SIG-M5 treated with dmso at 0.1 percent for 504 hours (cell line): ENCODE measurements around the gene ABCB8.

Experiments used
- DNase-seq: peaks from one replicate; lab custom pipeline; 2025; ENCODE audit not compliant: unreplicated experiment; lab: John Stamatoyannopoulos, UW

The ABCB8 gene

GRCh38 chr7:151028131-151028947, at the start of gene ABCB8:
Gene ABCB8 (plus strand): TSS chr7:151028450. CDS start chr7:151028516, 66 bp downstream.
- peak; percentile 96 for DNase-seq

GRCh38 chr7:150979713-150980390, 48.4 kb upstream of the ABCB8 start:
- DNase-seq = no peak

GRCh38 chr7:150980663-150981062, 47.6 kb upstream of the ABCB8 start:
- DNase-seq = no peak

GRCh38 chr7:150981644-150982043, 46.6 kb upstream of the ABCB8 start:
- DNase-seq = no peak

- DNase-seq = no peak
Measured at GRCh38 chr7:150982351-150982750, 45.9 kb upstream of the ABCB8 start.

- DNase-seq = no peak
Measured at GRCh38 chr7:150983893-150984368, 44.3 kb upstream of the ABCB8 start.

- DNase-seq = peak; percentile 51
Measured at GRCh38 chr7:150986099-150986512, 42.1 kb upstream of the ABCB8 start.

GRCh38 chr7:150986556-150986955, 41.7 kb upstream of the ABCB8 start:
- no peak for DNase-seq

- peak; percentile 52 for DNase-seq
Measured at GRCh38 chr7:150988230-150989226, 39.7 kb upstream of the ABCB8 start.

GRCh38 chr7:150989456-150989855, 38.8 kb upstream of the ABCB8 start:
- DNase-seq = no peak

GRCh38 chr7:150990416-150991186, 37.6 kb upstream of the ABCB8 start, which contains the start of gene NOS3:
Gene NOS3 (plus strand): TSS chr7:150991017. CDS start chr7:150993804, 2,787 bp downstream.
- no peak for DNase-seq

GRCh38 chr7:150992051-150992640, 36.1 kb upstream of the ABCB8 start:
- DNase-seq = no peak

- DNase-seq = no peak
Measured at GRCh38 chr7:150992833-150993302, 35.4 kb upstream of the ABCB8 start.

GRCh38 chr7:150993511-150993910, 34.7 kb upstream of the ABCB8 start:
- no peak for DNase-seq

GRCh38 chr7:150994141-150994837, 34.0 kb upstream of the ABCB8 start:
- peak; percentile 26 for DNase-seq

GRCh38 chr7:150994838-150995510, 33.3 kb upstream of the ABCB8 start:
- no peak for DNase-seq

- DNase-seq = peak; percentile 9
Measured at GRCh38 chr7:150996376-150997074, 31.7 kb upstream of the ABCB8 start.

- DNase-seq = no peak
Measured at GRCh38 chr7:150997075-150997511, 31.2 kb upstream of the ABCB8 start.
